ENCODE data around the gene APEX1.

GRCh38 chr14:20455355-20456300 lies 602 bp downstream of the APEX1 start:
- TF ChIP-seq CTCF (conservative IDR thresholded peaks at IDR 0.05) (no peak), ZFX (IDR thresholded peaks at IDR 0.05) (0 out of 2 replicates have a peak, but pooled peaks have one; percentile 7)

Measured in C4-2B (cell line).